Measurements from ENCODE around the gene BRD2.
A peak's percentile ranks its signal among the peaks of the same experiment; 100 is the strongest.

GRCh38 chr6:32945108-32945760 lies 23.2 kb upstream of the BRD2 start:
- TF ChIP-seq CTCF (conservative IDR thresholded peaks at IDR 0.05; ENCODE audit: low read depth, low read length) (no peak), MAZ (IDR thresholded peaks at IDR 0.05; ENCODE audit: borderline replicate concordance, low read depth, low read length) (peak; percentile 24; the same call in 1 of the 2 replicates), RFX5 (IDR thresholded peaks at IDR 0.05; ENCODE audit: low read depth, low read length) (no peak), RAD21 (IDR thresholded peaks at IDR 0.05; ENCODE audit: low read length) (no peak), ELK1 (IDR thresholded peaks at IDR 0.05; ENCODE audit: borderline replicate concordance, low read depth, low read length) (no peak), MAFK (IDR thresholded peaks at IDR 0.05; ENCODE audit: low read depth, low read length) (no peak), POLR2A (IDR thresholded peaks at IDR 0.05; ENCODE audit: low read depth, low read length) (no peak), USF2 (IDR thresholded peaks at IDR 0.05; ENCODE audit: low read depth, low read length) (no peak), CEBPB (IDR thresholded peaks at IDR 0.05; ENCODE audit: low read depth, low read length) (peak; percentile 94), BHLHE40 (IDR thresholded peaks at IDR 0.05; ENCODE audit: low read depth, low read length) (peak; percentile 67; the same call in 1 of the 2 replicates)
